ENCODE results near the gene ABCF3.
"Not testable (repeated sequence)": the region's sequence is repeated elsewhere in the genome, so short reads cannot be mapped to it uniquely, and the experiment has no call there.

ABCF3 gene

GRCh38 chr3:184186184-184186901 lies at the start of gene ABCF3:
Gene ABCF3, plus strand, starts transcription at chr3:184186199. Its CDS starts 9 bp downstream, at chr3:184186208.
- FAIRE-seq = no peak
- no peak for DNase-seq (ENCODE audit: low spot score)

GRCh38 chr3:184140436-184140835 lies 45.6 kb upstream of the ABCF3 start:
- peak; percentile 50 for FAIRE-seq
- no peak for DNase-seq (ENCODE audit: low spot score)

GRCh38 chr3:184142199-184142598 lies 43.8 kb upstream of the ABCF3 start:
- FAIRE-seq = no peak
- DNase-seq (ENCODE audit: low spot score) = no peak

- DNase-seq (ENCODE audit: low spot score) (no peak), FAIRE-seq (no peak)
Measured at GRCh38 chr3:184143327-184143726, 42.7 kb upstream of the ABCF3 start.

GRCh38 chr3:184144505-184144904 lies 41.5 kb upstream of the ABCF3 start:
- FAIRE-seq = no peak
- no peak for DNase-seq (ENCODE audit: low spot score)

GRCh38 chr3:184145111-184145524 lies 40.9 kb upstream of the ABCF3 start:
- DNase-seq (ENCODE audit: low spot score) (peak; percentile 47), FAIRE-seq (peak; percentile 5)

- no peak for FAIRE-seq
- DNase-seq (ENCODE audit: low spot score) = no peak
Measured at GRCh38 chr3:184145751-184146270, 40.2 kb upstream of the ABCF3 start.

GRCh38 chr3:184148076-184148475 lies 37.9 kb upstream of the ABCF3 start:
- DNase-seq (ENCODE audit: low spot score) (no peak), FAIRE-seq (no peak)

- DNase-seq (ENCODE audit: low spot score) (no peak), FAIRE-seq (no peak)
Measured at GRCh38 chr3:184149123-184149522, 36.9 kb upstream of the ABCF3 start.

- not testable (repeated sequence) for FAIRE-seq
Measured at GRCh38 chr3:184149770-184150169, 36.2 kb upstream of the ABCF3 start.

GRCh38 chr3:184154885-184155643 lies 30.9 kb upstream of the ABCF3 start, which contains the start of gene DVL3:
Gene DVL3, plus strand, starts transcription at chr3:184155377. Its CDS starts 259 bp downstream, at chr3:184155636.
- peak; percentile 89 for DNase-seq (ENCODE audit: low spot score)
- FAIRE-seq = no peak

More at GRCh38 chr3:184149770-184150169, 36.2 kb upstream of the ABCF3 start:
- not testable (repeated sequence) for DNase-seq (ENCODE audit: low spot score)

GRCh38 chr3:184155644-184156521 lies 30.1 kb upstream of the ABCF3 start:
- DNase-seq (ENCODE audit: low spot score) = no peak
- FAIRE-seq = no peak

- FAIRE-seq = no peak
Measured at GRCh38 chr3:184156522-184156955, 29.5 kb upstream of the ABCF3 start.

GRCh38 chr3:184157206-184157605 lies 28.8 kb upstream of the ABCF3 start:
- DNase-seq (ENCODE audit: low spot score) (no peak), FAIRE-seq (no peak)

More at GRCh38 chr3:184156522-184156955, 29.5 kb upstream of the ABCF3 start:
- DNase-seq (ENCODE audit: low spot score) = no peak

- DNase-seq (ENCODE audit: low spot score) = no peak
- FAIRE-seq = no peak
Measured at GRCh38 chr3:184158404-184158803, 27.6 kb upstream of the ABCF3 start.

GRCh38 chr3:184160456-184160855 lies 25.5 kb upstream of the ABCF3 start:
- DNase-seq (ENCODE audit: low spot score) (no peak), FAIRE-seq (no peak)

GRCh38 chr3:184162571-184163070 lies 23.4 kb upstream of the ABCF3 start:
- FAIRE-seq = peak; percentile 78
- not testable (repeated sequence) for DNase-seq (ENCODE audit: low spot score)

GRCh38 chr3:184164648-184165330 lies 21.2 kb upstream of the ABCF3 start:
- DNase-seq (ENCODE audit: low spot score) (no peak), FAIRE-seq (no peak)

GRCh38 chr3:184165543-184165942 lies 20.5 kb upstream of the ABCF3 start:
- DNase-seq (ENCODE audit: low spot score) (no peak), FAIRE-seq (no peak)

- no peak for DNase-seq (ENCODE audit: low spot score)
- FAIRE-seq = no peak
Measured at GRCh38 chr3:184166671-184167070, 19.3 kb upstream of the ABCF3 start.
